ENCODE results near the gene FCRL1.

Gene FCRL1

DNA sequence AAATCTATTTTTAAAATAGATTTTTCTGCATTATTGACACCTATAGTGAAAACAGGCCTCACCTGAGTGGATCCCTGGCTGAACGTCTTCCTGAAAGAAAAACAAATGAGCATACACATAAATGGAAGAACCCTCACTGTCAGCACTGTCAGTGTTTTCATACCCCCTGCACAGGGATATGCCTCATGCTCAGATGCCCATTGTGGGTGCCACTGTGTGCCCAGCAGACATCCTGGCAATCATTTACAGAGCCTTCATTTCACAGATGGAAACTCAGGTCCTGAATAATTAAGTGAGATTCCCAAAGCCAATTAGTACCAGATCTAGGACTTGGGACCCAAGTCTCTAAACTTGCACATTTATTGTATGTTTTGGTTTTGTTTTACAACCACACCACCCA is 19.9 kb downstream of the FCRL1 start:
- no peak for DNase-seq (ENCODE audit: low read depth)

DNA sequence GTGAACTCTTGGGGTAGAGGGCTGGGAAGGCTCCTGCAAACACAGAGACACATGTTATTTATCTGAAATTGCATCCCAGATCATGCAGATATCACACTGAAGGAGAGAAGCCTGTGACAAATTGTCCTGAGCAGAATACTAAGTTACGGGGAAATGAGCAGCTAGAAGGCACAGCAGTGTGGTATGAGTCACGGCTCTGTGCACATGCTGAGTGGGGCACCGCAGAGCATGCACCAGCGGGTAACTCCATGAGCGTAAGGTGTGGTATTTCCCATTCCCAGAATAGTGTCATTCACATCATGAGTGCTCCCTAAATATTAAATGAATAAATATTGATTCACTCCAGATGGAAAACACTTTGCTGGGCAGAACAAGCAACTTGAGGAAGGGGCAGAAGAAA is 21.7 kb downstream of the FCRL1 start:
- no peak for DNase-seq (ENCODE audit: low read depth)

DNA sequence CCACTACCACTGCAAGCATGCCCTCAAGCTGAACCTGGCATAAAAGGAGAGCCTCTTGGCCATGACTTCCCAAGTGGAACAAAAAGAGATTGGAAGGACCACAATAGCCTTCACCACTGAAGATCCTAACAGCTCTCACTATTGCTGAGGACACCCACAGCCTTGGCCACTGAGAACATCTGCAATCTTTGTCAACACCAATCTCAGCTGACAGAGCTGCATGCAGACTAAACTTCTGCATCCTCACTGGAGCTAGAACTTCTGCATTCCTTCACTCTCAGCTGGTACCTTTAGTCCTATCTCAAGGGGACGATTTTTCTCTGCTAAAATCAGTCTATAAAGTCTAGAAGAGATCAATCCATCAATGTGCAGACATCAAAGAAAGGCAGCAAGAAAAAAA is 34.7 kb downstream of the FCRL1 start:
- DNase-seq (ENCODE audit: low read depth): no peak

DNA sequence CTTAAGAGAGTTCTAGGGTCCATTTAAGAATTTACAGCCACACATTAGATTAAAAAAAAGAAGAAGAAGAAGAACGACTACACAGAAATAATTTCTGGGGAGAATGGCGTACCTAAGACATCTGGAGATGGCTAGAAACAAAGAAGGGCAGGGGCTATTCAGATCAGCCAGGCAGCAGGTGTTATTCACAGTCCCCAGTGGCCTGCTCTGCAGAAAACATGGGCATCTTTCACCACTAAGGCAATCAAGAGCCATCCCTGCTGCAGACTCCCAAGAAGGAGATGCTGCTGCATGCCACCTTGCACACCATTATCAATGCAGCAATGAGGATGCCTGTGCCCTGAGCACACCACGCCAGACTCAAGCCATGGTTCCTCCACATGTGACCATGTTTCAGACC is 35.1 kb downstream of the FCRL1 start:
- no peak for DNase-seq (ENCODE audit: low read depth)

DNA sequence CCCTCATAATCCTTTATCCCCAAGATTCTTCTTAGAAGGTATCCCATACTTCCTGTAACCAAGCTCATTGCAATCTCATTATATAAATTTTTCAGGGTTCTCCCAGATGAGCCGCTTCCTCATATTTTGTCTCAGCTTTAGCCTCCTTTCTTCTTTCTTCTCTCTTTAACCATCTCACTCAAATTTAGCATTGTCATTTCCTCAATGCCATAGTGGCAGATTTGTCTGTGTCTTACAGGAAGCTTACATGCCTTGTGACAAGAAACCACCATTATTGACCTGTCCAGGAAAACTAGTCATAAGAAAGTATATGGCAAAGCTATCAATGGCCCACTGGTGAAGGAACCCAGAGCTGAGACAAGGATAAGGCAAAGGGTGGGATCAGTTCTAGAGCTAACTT is 37.0 kb downstream of the FCRL1 start:
- DNase-seq (ENCODE audit: low read depth): no peak

DNA sequence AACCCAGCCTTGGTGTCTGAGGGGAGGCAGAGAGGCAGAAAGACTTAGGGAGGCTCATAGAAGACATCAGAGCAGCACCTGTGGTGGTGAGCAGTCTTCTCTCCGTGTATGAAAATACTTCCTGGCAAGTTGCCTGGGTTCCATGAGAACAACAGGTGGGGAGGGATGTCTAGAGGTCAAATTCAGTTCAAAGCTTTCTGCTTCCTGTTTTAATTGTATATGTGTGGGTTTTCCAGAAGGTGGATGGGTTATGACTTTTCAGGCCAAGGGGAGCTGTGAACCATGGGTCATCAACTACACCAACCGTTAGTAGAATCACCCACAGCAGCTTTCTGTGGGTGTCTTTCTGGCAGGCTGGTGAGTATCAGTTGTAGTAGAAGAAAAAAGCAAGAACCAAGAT is 38.9 kb downstream of the FCRL1 start:
- no peak for DNase-seq (ENCODE audit: low read depth)

DNA sequence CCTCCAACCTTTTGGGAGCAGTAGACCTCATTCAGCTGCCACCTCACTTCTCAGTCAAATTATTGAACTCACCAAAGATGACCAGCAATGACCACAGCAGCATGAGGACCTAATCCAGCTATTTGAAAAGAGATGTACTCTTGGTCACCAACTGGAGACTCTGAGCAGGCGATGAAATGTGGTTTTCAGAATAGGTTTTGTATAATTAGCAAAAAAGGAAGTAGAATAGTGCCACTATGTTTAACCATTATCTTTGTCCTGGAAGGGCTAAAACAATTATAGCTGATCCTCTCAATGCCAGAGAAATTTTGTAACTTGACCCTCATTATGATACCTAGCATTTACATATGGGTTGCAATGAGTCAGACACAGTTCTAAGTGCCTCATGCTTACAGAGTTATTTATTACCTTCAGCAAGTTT is 42.9 kb downstream of the FCRL1 start, which contains the start of gene FCRL2:
TSS of gene FCRL2 (minus strand) at position 162 of the 421 bp plus-strand sequence. CDS start at position 103, 59 bp downstream.
- no peak for DNase-seq (ENCODE audit: low read depth)

DNA sequence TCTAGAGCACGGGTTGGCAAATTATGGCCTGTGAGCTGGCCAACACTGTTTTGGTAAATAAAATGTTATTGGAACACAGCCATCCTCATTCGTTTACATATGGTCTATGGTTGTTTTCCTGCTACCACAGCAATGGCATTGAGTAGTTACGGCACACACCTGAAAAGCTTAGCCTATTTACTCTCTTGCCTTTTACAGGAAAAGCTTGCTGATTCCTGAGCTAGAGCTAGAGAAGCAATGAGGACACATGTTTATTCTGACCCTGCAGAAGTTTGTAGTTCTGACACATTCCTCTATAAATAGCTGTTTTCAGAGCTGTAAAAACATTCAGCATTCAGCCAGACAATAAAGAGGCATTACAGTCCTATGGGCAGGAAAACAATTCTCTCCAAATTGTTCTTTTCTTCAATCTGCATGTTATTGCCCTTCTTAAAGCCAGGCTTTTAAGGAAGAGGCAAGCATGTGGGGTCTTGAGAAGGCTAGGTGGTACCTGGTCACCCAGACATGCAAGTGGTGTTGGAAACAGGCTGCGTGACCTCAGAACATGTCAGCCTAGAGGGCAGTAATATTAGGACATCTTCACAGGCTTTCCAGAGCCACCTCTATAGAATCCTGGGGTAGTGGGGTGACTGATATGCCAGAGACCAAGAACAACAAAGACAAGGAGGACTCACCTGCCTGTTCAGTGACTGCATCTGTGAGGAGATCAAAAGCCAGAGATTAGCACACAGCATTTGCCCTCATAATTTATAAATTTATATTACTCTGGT is 44.6 kb downstream of the FCRL1 start:
- no peak for DNase-seq (ENCODE audit: low read depth)

DNA sequence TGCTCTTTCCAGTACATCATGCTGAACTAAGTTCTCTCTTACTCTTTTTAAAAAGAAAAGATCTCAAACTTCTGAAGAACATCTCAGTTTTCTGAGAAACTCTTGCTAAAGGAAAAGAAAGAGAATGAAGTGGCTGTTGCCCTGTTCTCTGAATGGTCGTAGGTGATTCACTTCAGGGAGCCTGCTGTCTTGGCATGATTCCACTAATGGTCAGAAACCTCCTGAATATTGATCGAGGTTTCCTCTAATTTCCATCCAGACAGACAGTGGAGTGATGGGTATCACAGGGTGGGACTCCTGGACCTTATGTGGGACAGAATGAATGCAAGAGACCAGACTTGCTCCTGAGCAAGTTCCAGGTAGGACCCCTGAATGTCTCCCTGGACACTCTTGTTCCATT is 45.5 kb downstream of the FCRL1 start:
- no peak for DNase-seq (ENCODE audit: low read depth)

DNA sequence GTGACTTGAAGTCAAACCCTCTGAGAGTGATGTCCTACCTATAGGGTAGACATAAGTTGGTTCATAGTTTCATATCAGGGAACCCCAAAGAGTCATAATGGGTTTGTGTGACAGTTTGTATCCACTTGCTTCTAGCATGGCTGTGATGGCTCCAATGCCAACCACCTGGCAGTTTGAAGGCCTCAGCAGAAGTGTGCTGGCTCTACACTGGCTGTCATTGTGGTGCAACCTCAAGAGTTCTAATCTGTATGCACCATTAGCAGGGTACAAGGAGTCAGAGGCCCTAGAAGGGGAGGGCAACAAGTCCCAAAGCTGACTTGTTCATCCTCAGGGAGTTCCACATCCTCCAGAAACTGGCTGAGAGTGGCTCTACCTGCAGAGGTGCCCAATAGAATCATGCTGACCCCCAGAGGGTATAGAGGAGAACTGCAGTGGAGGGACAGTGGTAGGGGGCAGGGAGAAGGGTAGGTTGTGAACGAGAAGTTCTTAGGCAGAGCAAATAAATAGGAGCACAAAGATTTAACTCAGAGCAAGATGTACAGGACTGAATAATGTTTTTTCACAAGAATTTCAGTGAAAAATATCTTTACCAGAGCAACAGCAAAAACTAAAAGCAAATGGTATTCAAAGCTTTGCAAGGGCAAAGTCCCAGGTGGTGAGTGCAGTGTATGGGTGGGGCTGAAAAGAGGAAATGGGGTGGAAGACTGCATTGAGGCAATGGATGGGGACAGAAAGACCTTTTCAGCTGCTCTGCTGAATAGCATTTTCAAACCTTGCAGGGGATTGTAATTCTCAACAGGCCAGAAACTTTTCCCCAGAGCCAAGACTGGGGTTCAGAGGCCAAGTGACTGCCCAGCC is 46.2 kb downstream of the FCRL1 start:
- DNase-seq (ENCODE audit: low read depth): no peak

DNA sequence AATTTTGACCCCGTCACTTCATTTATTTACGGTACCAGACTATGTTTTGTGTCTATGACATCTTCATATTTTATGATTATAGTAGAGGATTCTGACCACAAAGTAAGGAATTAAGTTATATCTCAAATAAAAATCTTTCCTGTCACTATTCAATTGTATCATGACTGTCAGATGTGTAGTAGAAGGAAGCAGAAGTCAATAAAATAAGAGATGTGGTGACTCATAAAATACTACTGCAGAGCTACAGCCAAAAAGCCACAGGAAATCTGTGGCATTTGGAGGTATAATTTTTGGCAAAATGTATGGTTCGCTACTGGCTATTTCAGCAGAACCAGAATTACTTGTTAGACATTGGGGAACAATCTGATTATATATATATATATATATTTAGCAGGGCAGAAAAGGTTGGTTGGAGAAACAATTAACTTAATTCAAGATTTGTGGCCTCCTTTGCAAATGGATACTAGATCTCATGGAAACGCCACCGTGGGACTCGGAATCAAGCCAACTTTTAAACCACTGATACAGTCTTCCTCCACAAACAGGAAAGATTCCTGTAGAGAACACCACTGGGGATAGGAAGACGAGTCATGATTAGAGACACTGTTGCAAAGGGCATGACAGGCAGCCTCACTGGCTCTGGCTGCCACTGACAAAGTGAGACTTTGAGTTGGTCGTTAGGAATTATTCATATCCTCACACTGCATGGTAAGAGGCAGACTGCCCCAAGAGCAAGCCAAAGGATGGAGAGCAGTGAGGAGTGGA is 48.1 kb downstream of the FCRL1 start:
- no peak for DNase-seq (ENCODE audit: low read depth)

DNA sequence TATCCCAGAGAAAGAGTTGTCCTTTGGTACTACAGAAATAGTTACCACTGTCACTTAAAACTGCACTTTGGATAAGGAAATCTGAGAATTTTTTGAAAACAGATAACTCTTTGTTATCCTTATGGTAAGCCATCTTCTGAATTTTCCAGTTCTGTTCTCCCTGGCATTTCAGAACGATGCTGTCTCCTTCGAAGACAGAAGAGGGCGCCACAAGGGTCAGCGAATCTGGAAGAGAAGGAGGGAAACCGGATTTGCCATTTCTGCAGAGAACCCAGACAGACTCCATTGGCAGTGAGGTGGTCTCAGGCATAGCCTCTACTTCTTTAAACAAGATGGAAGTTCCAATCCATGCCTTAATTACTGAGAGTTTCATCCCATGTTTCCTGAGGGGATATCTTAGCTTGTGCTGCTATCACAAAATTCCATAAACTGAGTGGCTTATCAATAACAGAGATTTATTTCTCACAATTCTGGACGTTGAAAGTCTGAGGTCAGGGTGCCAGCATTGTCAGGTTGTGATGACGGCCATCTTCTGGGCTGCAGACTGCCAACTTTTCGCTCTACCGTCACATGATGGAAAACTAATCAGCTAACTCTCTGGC is 49.4 kb downstream of the FCRL1 start:
- DNase-seq (ENCODE audit: low read depth): no peak

DNA sequence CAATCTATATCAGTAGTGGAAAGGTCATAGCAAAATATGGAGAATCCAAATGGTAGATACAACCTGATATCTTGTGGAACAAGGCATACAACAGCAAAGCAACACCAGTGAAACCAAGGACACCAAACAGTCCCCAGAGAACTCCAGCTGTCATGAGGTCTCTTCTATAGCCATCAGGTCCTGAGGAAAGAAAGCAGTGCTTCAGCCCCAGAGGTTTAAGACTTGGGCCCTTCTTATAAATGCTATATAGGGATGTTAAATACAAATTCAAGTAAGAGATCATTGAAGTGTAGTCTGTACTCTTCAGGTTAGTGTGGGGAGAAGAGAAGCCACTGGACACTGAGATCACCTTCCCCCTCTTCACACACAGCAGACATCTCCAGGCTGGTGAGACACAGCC is 53.1 kb downstream of the FCRL1 start:
- no peak for DNase-seq (ENCODE audit: low read depth)

DNA sequence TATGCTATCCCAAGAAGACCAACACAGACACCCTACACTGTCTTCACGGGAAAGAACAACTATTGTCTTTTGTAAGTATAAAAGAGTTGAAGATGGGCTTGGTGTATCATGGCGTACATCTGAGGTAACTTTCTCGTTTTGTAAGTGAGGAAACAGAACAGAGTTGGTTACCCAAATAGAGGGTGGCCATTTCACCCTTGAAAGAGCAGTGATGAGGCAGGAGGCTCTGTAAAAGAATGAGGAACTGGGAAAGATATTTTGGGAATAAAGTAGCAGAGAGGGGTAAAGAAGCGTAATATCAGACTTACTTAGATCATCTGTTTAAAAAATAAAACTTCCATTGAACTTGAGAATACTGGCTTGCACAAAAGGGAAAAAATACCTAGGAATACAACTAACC is 61.9 kb downstream of the FCRL1 start:
- DNase-seq (ENCODE audit: low read depth): no peak

DNA sequence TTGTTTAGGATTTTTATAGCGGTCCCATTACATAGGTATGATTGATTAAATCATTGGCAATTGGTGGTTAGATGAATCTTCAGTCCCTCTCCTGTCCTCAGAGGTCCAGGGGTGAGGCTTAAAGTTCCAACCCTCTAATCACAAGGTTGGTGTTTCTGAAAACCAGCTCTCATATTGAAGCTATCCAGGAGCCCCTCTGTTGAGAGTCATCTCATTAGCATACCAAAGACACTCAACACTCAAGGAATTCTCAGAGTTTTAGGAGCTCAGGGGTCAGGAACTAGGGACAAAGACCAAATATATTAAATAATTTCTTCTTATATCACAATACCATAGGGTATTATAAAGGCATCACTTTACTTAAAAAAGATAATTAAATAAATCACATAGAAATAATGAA is 66.3 kb downstream of the FCRL1 start:
- DNase-seq (ENCODE audit: low read depth): no peak

DNA sequence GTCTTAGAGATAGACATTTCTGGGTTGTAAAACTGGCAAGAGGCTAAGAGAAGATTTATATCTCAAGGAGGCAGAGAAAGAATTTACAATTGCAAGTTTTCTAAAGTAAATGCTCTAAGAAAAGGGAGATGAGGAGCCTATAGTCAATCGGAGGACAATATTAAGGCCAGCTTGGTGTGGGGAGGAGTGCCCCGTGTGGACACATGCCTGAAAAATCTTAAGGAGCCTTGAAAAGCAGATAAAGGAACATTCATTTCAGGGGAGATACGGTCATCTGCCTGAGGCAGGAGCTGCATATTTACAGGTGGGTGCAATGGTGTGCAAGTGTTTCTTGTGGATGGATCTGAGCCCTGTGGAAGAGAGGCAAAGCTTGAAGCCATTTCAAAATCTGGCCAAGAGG is 68.6 kb downstream of the FCRL1 start:
- no peak for DNase-seq (ENCODE audit: low read depth)

DNA sequence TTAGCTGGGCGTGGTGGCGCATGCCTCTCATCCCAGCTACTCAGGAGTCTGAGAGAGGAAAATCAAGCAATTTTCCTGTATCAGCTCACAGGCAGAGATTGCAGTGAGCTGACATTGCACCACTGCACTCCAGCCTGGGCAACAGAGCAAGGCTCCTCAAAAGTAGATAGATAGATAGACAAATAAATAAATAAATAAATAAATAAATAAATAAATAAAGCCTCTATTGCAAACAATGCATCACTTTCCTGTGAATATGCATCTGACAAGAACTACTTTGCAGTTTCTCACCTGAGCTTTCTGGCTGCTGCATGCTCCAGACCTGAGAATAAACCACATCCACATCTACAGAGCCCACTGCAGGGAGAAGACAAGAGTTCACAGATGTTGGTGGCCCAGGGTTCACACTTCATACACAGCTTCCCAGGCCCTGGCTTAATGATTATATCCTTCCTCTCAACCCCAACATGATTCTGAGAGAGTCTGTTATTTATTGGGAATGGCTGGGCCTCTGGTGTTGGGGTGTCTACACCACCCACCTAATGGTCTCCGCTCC is 71.6 kb downstream of the FCRL1 start:
- DNase-seq (ENCODE audit: low read depth): no peak

Data from GM04504 (cell line).